CD4-positive, alpha-beta T cell treated with Interleukin-1 beta for 1 hour (primary cell): ENCODE measurements around the gene RBBP8NL.

Experiments used
- DNase-seq, 2 donors: peaks; one replicate each; pipeline ENCODE4 v3.0.0-alpha.2; 2020 to 2022

Gene RBBP8NL

GRCh38 chr20:62405108-62405980, 22.0 kb downstream of the RBBP8NL start:
- DNase-seq: peak in 1 of 2 donors; percentile 19

DNA sequence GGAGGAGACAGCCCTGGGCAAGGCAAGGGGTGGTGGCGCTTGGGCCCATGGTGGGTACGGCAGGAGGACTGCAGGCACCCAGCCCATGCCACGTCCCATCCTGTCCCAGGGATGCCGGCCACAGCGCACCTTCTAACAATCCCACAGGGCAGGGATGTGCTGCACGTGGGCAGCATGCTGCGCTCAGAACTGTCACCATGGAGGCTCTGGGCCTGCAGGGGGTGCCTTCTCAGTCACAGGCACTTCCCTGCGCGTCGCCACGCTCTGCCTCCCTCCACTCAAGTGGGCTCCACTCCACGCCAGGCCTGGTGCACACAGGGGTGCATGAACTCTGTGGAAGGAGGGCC, 22.6 kb downstream of the RBBP8NL start:
- no peak for DNase-seq

DNA sequence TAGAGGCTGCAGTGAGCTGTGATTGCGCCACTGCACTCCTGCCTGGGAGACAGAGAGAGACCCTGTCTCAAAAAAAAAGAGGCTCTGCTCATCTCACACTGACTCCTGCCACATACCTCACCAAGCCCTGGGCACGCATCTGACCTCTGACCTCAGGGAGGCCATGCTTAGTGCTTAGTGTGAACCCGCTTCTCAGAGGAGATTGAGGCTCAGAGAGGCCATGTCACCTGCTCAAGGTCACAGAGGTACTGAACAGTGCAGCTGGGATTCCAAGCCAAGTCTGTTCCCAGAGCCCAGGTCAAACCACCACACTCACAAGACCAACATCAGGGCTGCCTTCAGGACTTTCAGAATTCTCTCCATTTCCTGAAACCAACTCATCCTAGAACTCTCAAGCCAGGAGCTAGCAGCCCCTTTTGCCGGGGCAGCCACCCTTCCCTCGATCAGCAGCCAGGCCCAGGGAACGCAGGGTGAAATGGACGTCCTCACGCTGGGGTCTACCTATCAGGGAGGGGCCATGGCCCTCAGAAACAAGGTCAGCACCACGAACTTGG, 23.1 kb downstream of the RBBP8NL start:
- no peak for DNase-seq

DNA sequence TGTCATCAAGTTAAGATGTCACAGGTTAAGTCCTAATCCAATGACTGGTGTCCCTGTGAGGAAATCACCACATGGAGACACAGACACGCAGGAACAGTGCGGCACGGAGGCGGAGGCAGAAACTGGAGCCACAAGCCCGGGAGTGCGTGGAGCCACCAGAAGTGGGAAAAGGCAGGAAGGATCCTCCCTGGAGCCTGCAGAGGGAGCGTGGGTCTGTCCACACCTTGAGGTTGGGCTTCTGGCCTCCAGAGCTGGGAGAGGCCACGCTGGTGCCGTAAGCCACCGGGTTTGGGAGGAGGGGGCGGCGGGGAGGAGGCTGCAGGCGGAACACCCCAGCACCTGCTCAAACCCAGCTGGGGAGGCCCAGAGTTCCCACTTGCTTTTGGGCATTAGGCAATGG, 24.0 kb downstream of the RBBP8NL start:
- DNase-seq: no peak

DNA sequence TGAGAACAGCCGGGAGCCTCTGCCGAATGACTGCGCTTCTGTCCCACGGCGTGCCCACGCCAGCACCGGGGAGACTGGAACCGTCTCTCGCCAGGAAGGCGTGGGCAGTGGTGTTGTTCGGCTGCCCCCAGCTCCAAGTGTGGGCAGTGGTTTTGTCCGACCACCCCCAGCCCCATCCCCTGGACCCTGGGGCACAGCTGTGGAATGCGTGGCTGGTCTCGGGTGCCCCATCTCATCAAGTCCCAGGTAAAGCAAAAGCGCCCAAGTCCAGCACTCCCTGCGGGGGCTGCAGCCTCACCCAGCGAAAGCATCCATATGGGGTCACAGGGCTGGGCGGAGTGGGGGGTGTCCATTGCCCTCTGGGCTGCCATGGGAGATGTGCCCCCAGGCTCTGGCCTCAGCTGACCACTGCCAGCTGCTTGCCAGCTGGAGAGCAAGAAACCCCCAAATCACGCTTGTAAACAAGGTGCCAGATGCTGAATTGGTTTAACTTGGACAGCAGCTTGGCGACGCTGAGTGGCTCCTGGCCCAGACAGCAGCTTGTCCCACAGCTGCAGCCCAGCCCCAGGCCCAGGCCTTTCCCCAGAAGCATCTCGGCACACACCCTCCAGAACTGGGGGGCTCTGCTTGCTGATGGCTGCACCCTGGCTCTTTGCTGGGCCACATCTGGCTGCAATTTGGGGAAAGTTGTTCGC, 24.7 kb downstream of the RBBP8NL start:
- DNase-seq: no peak

DNA sequence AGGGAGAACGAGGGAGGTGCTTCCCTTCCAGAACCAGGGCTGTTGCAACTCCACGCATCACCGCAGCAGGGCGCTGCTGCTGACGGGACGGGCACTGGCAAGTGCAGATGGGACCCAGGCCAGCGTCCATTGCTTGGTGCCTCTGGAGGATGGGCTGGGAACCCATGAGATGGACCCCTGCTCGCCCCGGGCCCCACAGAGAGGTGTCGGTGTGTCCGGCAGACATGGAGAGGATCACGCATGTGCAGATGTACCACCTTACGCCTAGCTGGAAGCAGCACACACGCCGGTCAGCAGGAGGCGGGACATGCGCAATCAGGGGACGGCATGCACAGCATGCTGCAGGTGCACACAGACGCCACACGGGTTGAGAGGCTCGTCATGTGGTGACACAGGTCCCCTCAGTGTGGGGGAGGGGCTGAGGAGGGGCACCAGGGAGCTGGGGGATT, 26.0 kb downstream of the RBBP8NL start:
- DNase-seq: no peak

DNA sequence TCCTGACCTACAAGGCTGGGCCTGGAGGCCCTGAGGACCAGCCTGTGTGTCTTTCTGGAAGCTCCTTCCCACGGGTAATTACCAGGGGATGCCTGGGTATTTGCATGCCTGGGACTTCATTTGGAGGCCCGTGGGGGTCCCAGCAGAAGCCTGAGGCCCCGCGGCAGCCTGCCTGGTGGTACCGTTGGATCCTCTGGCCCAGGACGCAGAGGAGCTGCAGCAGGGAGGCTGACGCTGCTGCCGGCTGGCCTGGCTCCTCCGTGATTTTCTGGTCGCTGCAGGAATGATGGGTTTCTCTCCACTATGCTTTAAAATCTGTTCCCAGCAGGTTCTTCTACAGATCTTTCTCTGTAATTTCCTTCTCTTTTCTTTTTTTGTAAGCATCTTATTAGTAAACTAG, 26.8 kb downstream of the RBBP8NL start:
- DNase-seq: no peak

- DNase-seq: no peak
Observed at GRCh38 chr20:62400021-62400420, 27.3 kb downstream of the RBBP8NL start.

GRCh38 chr20:62398120-62398821, 29.1 kb downstream of the RBBP8NL start:
- no peak for DNase-seq

DNA sequence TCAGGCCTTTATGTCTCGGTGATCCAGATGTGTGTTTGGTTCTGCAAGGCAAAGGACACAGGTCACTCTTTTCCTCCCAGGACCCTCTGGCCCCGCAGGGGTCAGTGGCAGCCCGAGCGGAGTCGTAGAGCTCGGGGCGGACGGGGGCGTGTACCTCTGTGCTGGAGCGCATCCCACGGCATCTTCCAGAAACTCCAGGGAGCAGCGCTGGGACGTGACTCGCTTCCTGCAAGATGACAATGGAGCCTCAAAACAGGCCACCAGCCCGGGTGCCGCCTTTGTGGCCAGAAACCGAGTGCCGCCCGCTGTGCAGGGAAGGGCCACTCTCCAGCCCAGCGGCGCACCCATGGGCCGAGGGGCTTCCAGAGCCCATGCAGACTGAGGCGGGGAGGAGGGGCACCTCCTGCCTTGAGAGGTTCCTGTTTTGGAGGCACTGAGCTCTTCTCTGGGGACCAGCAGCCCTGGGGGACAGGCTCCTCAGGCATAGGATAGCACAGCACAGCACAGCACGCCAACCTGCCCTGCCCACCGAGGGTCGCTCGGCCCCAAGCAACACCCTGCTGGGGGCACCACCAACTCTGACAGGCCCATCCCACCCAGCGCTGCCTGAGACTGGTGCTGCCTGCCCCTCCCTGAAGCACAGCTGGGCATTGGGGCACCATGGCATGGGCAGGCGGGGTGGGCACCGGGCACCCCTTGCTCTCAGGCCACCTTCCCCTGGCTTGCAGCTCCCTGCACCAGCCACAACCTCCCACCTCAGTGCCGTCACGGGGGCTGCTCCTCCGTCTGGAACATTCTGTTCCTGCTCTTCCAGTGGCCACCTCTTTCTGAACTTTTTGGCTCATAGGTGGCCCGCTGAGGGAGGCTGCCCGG, 30.7 kb downstream of the RBBP8NL start:
- DNase-seq: no peak

GRCh38 chr20:62395311-62396242, 31.8 kb downstream of the RBBP8NL start:
- DNase-seq: no peak

GRCh38 chr20:62394248-62395245, 32.8 kb downstream of the RBBP8NL start:
- DNase-seq: no peak

- DNase-seq: no peak
Observed at GRCh38 chr20:62393830-62394229, 33.5 kb downstream of the RBBP8NL start.

GRCh38 chr20:62393335-62393665, 34.0 kb downstream of the RBBP8NL start:
- DNase-seq: no peak

- DNase-seq: no peak
Observed at GRCh38 chr20:62392621-62393334, 34.6 kb downstream of the RBBP8NL start.

GRCh38 chr20:62392077-62392418, 35.3 kb downstream of the RBBP8NL start:
- DNase-seq: no peak

DNA sequence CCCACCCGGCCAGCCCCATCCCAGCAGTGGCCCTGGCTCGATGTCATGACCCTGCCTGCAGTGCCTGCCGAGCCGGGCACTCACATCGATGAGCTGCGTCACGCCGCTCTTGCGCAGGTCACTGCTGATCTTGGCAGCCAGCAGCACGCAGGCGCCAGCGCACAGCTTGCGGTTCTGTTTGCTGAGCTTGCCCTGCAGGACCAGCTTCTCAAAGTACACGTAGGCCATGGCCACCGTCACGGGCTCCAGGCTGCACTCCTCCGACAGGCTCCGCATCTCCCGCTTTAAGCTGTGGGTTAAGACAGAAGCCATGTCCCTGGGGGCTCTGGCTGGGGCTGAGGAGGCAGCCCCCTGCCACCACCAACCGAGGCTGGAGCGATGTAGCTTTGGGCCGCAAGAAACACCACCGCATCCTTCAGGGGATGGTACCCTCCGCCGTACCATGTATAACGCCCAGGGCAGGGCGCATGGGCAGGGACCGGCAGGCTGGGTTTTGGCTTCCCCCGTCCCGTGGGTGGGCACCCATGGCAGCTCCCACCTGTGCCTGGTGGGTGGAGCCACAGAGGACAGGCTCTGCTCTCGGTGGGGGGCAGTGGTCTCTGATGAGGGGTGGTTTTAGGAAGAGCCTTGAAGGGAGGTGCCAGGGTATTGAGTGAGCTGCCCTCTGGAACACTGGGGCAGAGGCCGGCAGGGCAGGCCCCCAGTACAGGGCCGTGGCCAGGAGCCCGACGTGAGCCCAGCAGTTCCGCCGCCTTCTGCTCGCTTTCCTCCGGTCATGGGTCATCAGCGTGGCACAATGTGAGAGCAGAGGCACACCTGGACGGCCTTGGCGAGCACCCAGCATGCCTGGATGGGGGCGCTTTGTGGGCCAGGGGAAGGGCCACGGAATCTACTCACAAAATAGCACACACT, 35.9 kb downstream of the RBBP8NL start:
- no peak for DNase-seq
